CD14-positive monocyte (primary cell): Measurements from ENCODE around the gene ARHGAP45. TPM values are rescaled to one million over a fixed set of nuclear protein-coding genes. Genes with fewer than 3 reads are reported as not detected.
A peak's percentile ranks its signal among the peaks of the same experiment; 100 is the strongest.

ENCODE experiments used
- DNase-seq, 3 donors: peaks; one replicate each; pipeline ENCODE4 v3.0.0-alpha.2; 2011 to 2022
- H2AFZ ChIP-seq: 2 replicates; pipeline ENCODE4 v1.6.0; 2012; ENCODE audit warnings: mild to moderate bottlenecking, low read depth, low read length, inconsistent platforms; ENCODE audit not compliant: insufficient read depth, poor library complexity, severe bottlenecking
- H3K27ac ChIP-seq, 2 donors: 1 replicate in 1 of 2; 2 replicates in 1 of 2; pipeline ENCODE4 v1.5.1; 2012 to 2013; ENCODE audit warnings: low read length in 2 of 2, control low read depth in 1 of 2, inconsistent platforms in 1 of 2, low read depth in 1 of 2, mild to moderate bottlenecking in 1 of 2
- H3K27me3 ChIP-seq, 2 donors: one replicate each; pipeline versions ENCODE4 v1.6.0 to v1.6.1; 2011 to 2013; ENCODE audit warnings: low read length in 2 of 2; ENCODE audit not compliant: control insufficient read depth in 2 of 2, insufficient read depth in 2 of 2
- H3K36me3 ChIP-seq, 2 donors: replicated peaks in 1 of 2; 1 replicate in 1 of 2; 2 replicates in 1 of 2; pipeline versions ENCODE4 v1.5.1 to v1.6.1; 2012 to 2013; ENCODE audit warnings: low read length in 2 of 2, control low read depth in 1 of 2, inconsistent platforms in 1 of 2, mild to moderate bottlenecking in 1 of 2; ENCODE audit not compliant: insufficient read depth in 2 of 2, control insufficient read depth in 1 of 2
- H3K4me1 ChIP-seq, 2 donors: 1 replicate in 1 of 2; 2 replicates in 1 of 2; pipeline versions ENCODE4 v1.5.1 to v1.6.1; 2012 to 2013; ENCODE audit warnings: low read length in 2 of 2, control low read depth in 1 of 2, inconsistent platforms in 1 of 2, mild to moderate bottlenecking in 1 of 2, moderate library complexity in 1 of 2; ENCODE audit not compliant: insufficient read depth in 2 of 2, control insufficient read depth in 1 of 2
- H3K4me2 ChIP-seq: replicated peaks from 2 replicates; pipeline ENCODE3; 2012; ENCODE audit warnings: low read length, moderate library complexity, mild to moderate bottlenecking; ENCODE audit not compliant: poor library complexity, severe bottlenecking; ENCODE audit errors: extremely low read depth
- H3K4me3 ChIP-seq, 3 experiments: fragments of 200-600 bp in 1 of 3; sonication (generic) in 1 of 3; replicated peaks in 1 of 3; 1 replicate in 2 of 3; 2 replicates in 1 of 3; pipeline ENCODE4 v1.5.1; 2011 to 2013; ENCODE audit warnings: low read length in 3 of 3, mild to moderate bottlenecking in 3 of 3, control low read depth in 2 of 3, low read depth in 2 of 3, inconsistent platforms in 1 of 3, moderate library complexity in 1 of 3
- H3K79me2 ChIP-seq: 2 replicates; pipeline ENCODE4 v1.6.0; 2012; ENCODE audit warnings: mild to moderate bottlenecking, control low read depth, inconsistent platforms, low read length, moderate library complexity; ENCODE audit not compliant: insufficient read depth
- H3K9ac ChIP-seq: 2 replicates; pipeline ENCODE4 v1.6.0; 2017; ENCODE audit warnings: low read length, mild to moderate bottlenecking; ENCODE audit not compliant: insufficient read depth, poor library complexity, severe bottlenecking
- H3K9me3 ChIP-seq, 2 donors: replicated peaks in 1 of 2; 1 replicate in 1 of 2; 2 replicates in 1 of 2; pipeline versions ENCODE4 v1.5.1 to v1.6.1; 2012 to 2013; ENCODE audit warnings: low read length in 2 of 2, control low read depth in 1 of 2; ENCODE audit not compliant: control insufficient read depth in 1 of 2, insufficient read depth in 1 of 2
- H4K20me1 ChIP-seq: 2 replicates; pipeline ENCODE4 v1.6.0; 2012; ENCODE audit warnings: mild to moderate bottlenecking, low read length, control low read depth, moderate library complexity; ENCODE audit not compliant: insufficient read depth
- H3K27ac Mint-ChIP-seq, 7 donors: one replicate each; pipeline ENCODE4 v1.8.0; 2020; ENCODE audit warnings: mild to moderate bottlenecking in 7 of 7, mixed read lengths in 7 of 7, moderate library complexity in 6 of 7, inconsistent platforms in 2 of 7
- H3K27me3 Mint-ChIP-seq, 3 donors: one replicate each; pipeline ENCODE4 v1.8.0; 2021 to 2022; ENCODE audit warnings: low read depth in 3 of 3, mild to moderate bottlenecking in 3 of 3, mixed read lengths in 3 of 3, moderate library complexity in 3 of 3, inconsistent platforms in 1 of 3
- H3K36me3 Mint-ChIP-seq, 2 donors: one replicate each; pipeline ENCODE4 v1.8.0; 2020; ENCODE audit warnings: mixed read lengths in 2 of 2, inconsistent platforms in 1 of 2, mild to moderate bottlenecking in 1 of 2
- H3K4me1 Mint-ChIP-seq: one replicate; pipeline ENCODE4 v1.8.0; 2020; ENCODE audit warnings: mild to moderate bottlenecking, mixed read lengths
- H3K4me3 Mint-ChIP-seq, 2 donors: one replicate each; pipeline ENCODE4 v1.8.0; 2020; ENCODE audit warnings: mild to moderate bottlenecking in 2 of 2, mixed read lengths in 2 of 2, moderate library complexity in 1 of 2
- H3K9me3 Mint-ChIP-seq, 7 donors: one replicate each; pipeline ENCODE4 v1.8.0; 2020 to 2022; ENCODE audit warnings: mixed read lengths in 7 of 7, mild to moderate bottlenecking in 6 of 7, moderate library complexity in 6 of 7, inconsistent platforms in 2 of 7
- CTCF ChIP-seq: fragments of 200-600 bp; IDR thresholded peaks from one replicate; pipeline ENCODE4 v1.8.0; 2022; ENCODE audit warnings: antibody characterized with exemption, mild to moderate bottlenecking
- WGBS: methylation state at CpG from one replicate; pipeline ENCODE4 v1.1.5; 2013; ENCODE audit warnings: missing lambda C conversion rate; ENCODE audit not compliant: insufficient coverage; 5-methylcytosine and 5-hydroxymethylcytosine counted together
- intact Hi-C, 2 donors: fragments of 100-400 bp; cut with micrococcal nuclease; formaldehyde crosslinking; loops; one replicate each; pipeline versions ENCODE4 v1.15.0 to v1.15.1; 2023
- polyA plus RNA-seq, 3 donors: library from polyadenylated mRNA; depleted of rRNA in 1 of 3; unstranded in 2 of 3; stranded (reverse) in 1 of 3; fragments of 300-500 nt in 2 of 3; fragments of >200 nt in 1 of 3; fragmentation: Illumina TruSeq in 2 of 3; gene quantifications; 1 replicate in 2 of 3; 2 replicates in 1 of 3; pipeline ENCODE4 v1.2.3, GENCODE V29; 2012 to 2021

The ARHGAP45 gene
- polyA plus RNA-seq, 3 donors = 108 to 308 (median 137) TPM

DNA sequence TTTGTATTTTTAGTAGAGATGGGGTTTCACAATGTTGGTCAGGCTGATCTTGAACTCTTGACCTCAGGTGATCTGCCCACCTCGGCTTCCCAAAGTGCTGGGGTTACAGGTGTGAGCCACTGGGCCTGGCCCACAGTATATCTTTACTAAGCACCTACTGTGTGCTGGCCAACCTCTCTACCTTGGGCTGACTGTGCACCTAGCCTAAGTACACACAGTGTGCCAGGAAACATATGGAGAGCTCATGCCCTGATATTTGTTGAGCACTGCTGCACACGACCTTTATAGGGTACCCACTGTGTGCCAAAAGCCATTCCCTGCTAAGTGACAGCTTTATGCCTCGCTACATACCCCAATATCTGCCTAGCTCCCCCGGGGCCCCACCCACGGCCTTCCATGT, 6.3 kb upstream of the ARHGAP45 start:
- H3K79me2 ChIP-seq = no peaks in the 10 kb centered on the region
- no peak for DNase-seq
- peaks cover 35 to 36% of the 10 kb centered on the region in 2 donors for H3K36me3 Mint-ChIP-seq
- H3K9ac ChIP-seq = no peak overlapping the region
- H3K27me3 ChIP-seq = no peaks in the 10 kb centered on the region
- TF ChIP-seq CTCF = no peak
- peaks cover 24% of the 10 kb centered on the region for H3K4me1 Mint-ChIP-seq
- no peak overlapping the region for H2AFZ ChIP-seq
- peaks cover 20% of the 10 kb centered on the region for H4K20me1 ChIP-seq
- intact Hi-C loops = no loop called here
- H3K27ac Mint-ChIP-seq = no peak overlapping the region
- H3K9me3 ChIP-seq = peaks cover 21 to 25% of the 10 kb centered on the region in 2 donors
- no peak overlapping the region for H3K4me2 ChIP-seq
- no peak overlapping the region for H3K27ac ChIP-seq
- 85% methylated on average over 5 of the region's 5 CpGs for WGBS
- H3K4me3 Mint-ChIP-seq = no peak overlapping the region
- no peak overlapping the region for H3K4me3 ChIP-seq
- H3K9me3 Mint-ChIP-seq = peaks cover 17 to 31% (median 26%) of the 10 kb centered on the region in 7 donors
- peaks cover 27 to 37% of the 10 kb centered on the region in 2 donors for H3K36me3 ChIP-seq
- peaks cover 25 to 28% of the 10 kb centered on the region in 2 donors for H3K4me1 ChIP-seq
- H3K27me3 Mint-ChIP-seq = peaks cover 1 to 9% (median 2%) of the 10 kb centered on the region in 3 donors

DNA sequence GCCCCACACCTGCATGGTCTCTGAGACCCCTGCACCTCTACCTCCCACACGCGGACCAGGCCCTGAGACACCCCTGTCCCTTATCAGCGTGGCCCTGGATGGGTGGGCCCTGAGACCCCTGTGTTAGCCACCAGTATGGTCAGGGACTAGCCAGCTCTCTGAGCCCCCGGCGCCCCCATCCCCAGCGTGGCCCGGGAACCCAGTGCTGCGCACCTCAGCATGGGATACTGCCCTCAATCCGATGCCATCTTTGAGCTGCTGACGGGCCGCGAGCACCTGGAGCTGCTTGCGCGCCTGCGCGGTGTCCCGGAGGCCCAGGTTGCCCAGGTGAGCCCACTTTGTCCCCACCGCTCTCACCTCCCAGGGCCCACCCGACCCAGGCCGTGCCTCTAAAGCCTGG, 5.0 kb upstream of the ARHGAP45 start:
- no peaks in the 10 kb centered on the region for H3K27me3 ChIP-seq
- H4K20me1 ChIP-seq = peaks cover 25% of the 10 kb centered on the region
- no peak overlapping the region for H3K9ac ChIP-seq
- no peak for TF ChIP-seq CTCF
- no peak overlapping the region for H3K4me2 ChIP-seq
- H3K4me1 Mint-ChIP-seq = peaks cover 33% of the 10 kb centered on the region
- intact Hi-C loops = no loop called here
- H2AFZ ChIP-seq = no peak overlapping the region
- H3K4me1 ChIP-seq = peaks cover 36 to 41% of the 10 kb centered on the region in 2 donors
- H3K27ac ChIP-seq = no peak overlapping the region
- no peak overlapping the region for H3K4me3 ChIP-seq
- peaks cover 8% of the 10 kb centered on the region for H3K79me2 ChIP-seq
- no peak overlapping the region for H3K4me3 Mint-ChIP-seq
- H3K9me3 ChIP-seq = peaks cover 13 to 17% of the 10 kb centered on the region in 2 donors
- H3K9me3 Mint-ChIP-seq = peaks cover 11 to 21% (median 17%) of the 10 kb centered on the region in 7 donors
- peaks cover 2 to 4% (median 2%) of the 10 kb centered on the region in 3 donors for H3K27me3 Mint-ChIP-seq
- no peak for DNase-seq
- peak overlapping the region in 1 of 7 donors; percentile 80 for H3K27ac Mint-ChIP-seq
- peaks cover 14 to 24% of the 10 kb centered on the region in 2 donors for H3K36me3 ChIP-seq
- WGBS = 97% methylated on average over 20 of the region's 20 CpGs
- peaks cover 22 to 25% of the 10 kb centered on the region in 2 donors for H3K36me3 Mint-ChIP-seq
